B cell (primary cell): ENCODE measurements around the gene CCNK.

Experiments
- EZH2 ChIP-seq: IDR thresholded peaks from 2 replicates; pipeline ENCODE4 v1.6.1; 2012; ENCODE audit warnings: borderline replicate concordance, low read depth, mild to moderate bottlenecking, moderate library complexity, low read length; ENCODE audit not compliant: insufficient read depth, poor library complexity, severe bottlenecking
- TF ChIP-seq, protein P1 (sequence below): fragments of 200-600 bp; IDR thresholded peaks from one replicate; pipeline ENCODE4 v1.8.0; 2022; ENCODE audit warnings: antibody characterized with exemption, mild to moderate bottlenecking

DNA sequence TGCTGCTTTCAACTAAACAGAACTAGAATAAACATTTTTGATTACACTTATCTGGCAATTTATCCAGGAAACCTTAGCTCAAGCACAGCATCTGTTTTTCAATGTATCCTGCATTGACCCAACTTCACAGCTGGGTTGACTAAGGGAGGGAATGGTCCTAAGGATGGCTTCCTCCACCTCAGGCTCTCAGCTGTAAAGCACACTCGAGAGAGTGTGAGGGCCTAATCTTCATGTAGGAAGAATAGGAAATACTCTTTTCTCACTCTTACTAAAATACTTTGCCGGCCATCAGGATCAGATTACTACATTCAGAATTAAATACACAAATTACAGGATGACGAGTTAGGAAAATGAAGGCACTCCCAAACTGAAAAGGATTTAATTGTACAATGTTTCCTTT, 7.8 kb upstream of the CCNK start:
- TF ChIP-seq, protein P1, sequence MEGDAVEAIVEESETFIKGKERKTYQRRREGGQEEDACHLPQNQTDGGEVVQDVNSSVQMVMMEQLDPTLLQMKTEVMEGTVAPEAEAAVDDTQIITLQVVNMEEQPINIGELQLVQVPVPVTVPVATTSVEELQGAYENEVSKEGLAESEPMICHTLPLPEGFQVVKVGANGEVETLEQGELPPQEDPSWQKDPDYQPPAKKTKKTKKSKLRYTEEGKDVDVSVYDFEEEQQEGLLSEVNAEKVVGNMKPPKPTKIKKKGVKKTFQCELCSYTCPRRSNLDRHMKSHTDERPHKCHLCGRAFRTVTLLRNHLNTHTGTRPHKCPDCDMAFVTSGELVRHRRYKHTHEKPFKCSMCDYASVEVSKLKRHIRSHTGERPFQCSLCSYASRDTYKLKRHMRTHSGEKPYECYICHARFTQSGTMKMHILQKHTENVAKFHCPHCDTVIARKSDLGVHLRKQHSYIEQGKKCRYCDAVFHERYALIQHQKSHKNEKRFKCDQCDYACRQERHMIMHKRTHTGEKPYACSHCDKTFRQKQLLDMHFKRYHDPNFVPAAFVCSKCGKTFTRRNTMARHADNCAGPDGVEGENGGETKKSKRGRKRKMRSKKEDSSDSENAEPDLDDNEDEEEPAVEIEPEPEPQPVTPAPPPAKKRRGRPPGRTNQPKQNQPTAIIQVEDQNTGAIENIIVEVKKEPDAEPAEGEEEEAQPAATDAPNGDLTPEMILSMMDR: no peak
- TF ChIP-seq EZH2: no peak
